Left cardiac atrium (tissue), 4 donors: ENCODE results near the gene DENND4A. TPM values are rescaled to one million over a fixed set of nuclear protein-coding genes. Genes with fewer than 3 reads are reported as not detected.

ENCODE experiments used
- ATAC-seq, 2 donors: fragments of 200-7000 bp; cut with Tn5 transposase; one replicate each; pipeline ENCODE4 v1.9.1; 2020; ENCODE audit warnings: mild to moderate bottlenecking in 2 of 2, moderate library complexity in 2 of 2
- DNase-seq: peaks from one replicate; pipeline ENCODE4 v3.0.0-alpha.2; 2020
- intact Hi-C, 2 donors: fragments of 100-400 bp; cut with DNase I; formaldehyde crosslinking; loops; one replicate each; pipeline versions ENCODE4 v1.14.1 to v1.15.1; 2022 to 2023
- long read RNA-seq: library from polyadenylated mRNA; unstranded; transcript quantifications from one replicate; pipeline ENCODE4 v2.0.0, GENCODE V29; 2021
- total RNA-seq, 2 donors: library from RNA; stranded (reverse); fragmentation: NEBNext Ultra II Directional; extraction: Animal tissue kit (Norgen Biotek cat#: 25700); gene quantifications; one replicate each; pipeline ENCODE4 v1.2.1, GENCODE V29; 2021
- donor health status: DM: no; HTN: yes; CAD: no.
- donor health status: DM: no; HTN: yes; CAD: no; lungs with severe emphysema.
- donor health status: DM: yes; HTN: yes; CAD: no.
- donor health status: Dilated cardiomyopathy.

The DENND4A gene
- 10 to 100 TPM; 18.1 to 22.9 TPM for total RNA-seq
- long read RNA-seq, partial matches to known transcripts, result 3 of 4 reads
- long read RNA-seq, other reads (novel, unspliced or antisense), result 1 of 4 reads

GRCh38 chr15:65792138-65792987, at the start of gene DENND4A:
Gene DENND4A, minus strand, starts transcription at chr15:65792293. Its CDS starts 35,843 bp downstream, at chr15:65756450.
- ATAC-seq (peak; percentile 97), DNase-seq (peak; percentile 98)
- intact Hi-C loops, result no loop called here

- ATAC-seq (peak; percentile 57 to 62), DNase-seq (peak; percentile 41)
- intact Hi-C loops, result no loop called here
Measured at GRCh38 chr15:65841121-65841930, 49.2 kb upstream of the DENND4A start.

- ATAC-seq (no peak), DNase-seq (no peak)
- intact Hi-C loops, result no loop called here
Measured at GRCh38 chr15:65839985-65840384, 47.9 kb upstream of the DENND4A start.

GRCh38 chr15:65839354-65839901, 47.3 kb upstream of the DENND4A start:
- no peak for DNase-seq
- intact Hi-C loops, result no loop called here
- no peak for ATAC-seq

- ATAC-seq (peak in 1 of 2 donors; percentile 33), DNase-seq (no peak)
- intact Hi-C loops, result no loop called here
Measured at GRCh38 chr15:65837301-65838294, 45.5 kb upstream of the DENND4A start.

- ATAC-seq (no peak), DNase-seq (no peak)
- intact Hi-C loops, result no loop called here
Measured at GRCh38 chr15:65836665-65837064, 44.6 kb upstream of the DENND4A start.

- intact Hi-C loops, result no loop called here
- DNase-seq (no peak), ATAC-seq (no peak)
Measured at GRCh38 chr15:65835447-65835846, 43.4 kb upstream of the DENND4A start.

- no peak for ATAC-seq
- intact Hi-C loops, result no loop called here
Measured at GRCh38 chr15:65834603-65835282, 42.6 kb upstream of the DENND4A start.

GRCh38 chr15:65833501-65834205, 41.6 kb upstream of the DENND4A start:
- intact Hi-C loops, result no loop called here
- peak; percentile 32 for DNase-seq
- ATAC-seq, result peak in 1 of 2 donors; percentile 12

More at GRCh38 chr15:65834603-65835282, 42.6 kb upstream of the DENND4A start:
- DNase-seq, result no peak

GRCh38 chr15:65832549-65833364, 40.7 kb upstream of the DENND4A start:
- intact Hi-C loops, result no loop called here
- DNase-seq (peak; percentile 91), ATAC-seq (peak; percentile 91 to 94)

GRCh38 chr15:65829130-65829764, 37.2 kb upstream of the DENND4A start:
- intact Hi-C loops, result no loop called here
- DNase-seq, result no peak
- ATAC-seq, result no peak

- DNase-seq (no peak), ATAC-seq (no peak)
- intact Hi-C loops, result no loop called here
Measured at GRCh38 chr15:65828585-65828984, 36.5 kb upstream of the DENND4A start.

- intact Hi-C loops, result no loop called here
Measured at GRCh38 chr15:65827065-65827464, 35.0 kb upstream of the DENND4A start.

GRCh38 chr15:65824941-65825544, 33.0 kb upstream of the DENND4A start:
- peak; percentile 40 for DNase-seq
- intact Hi-C loops, result no loop called here
- peak in 1 of 2 donors; percentile 76 for ATAC-seq

More at GRCh38 chr15:65827065-65827464, 35.0 kb upstream of the DENND4A start:
- DNase-seq, result no peak
- ATAC-seq, result no peak

GRCh38 chr15:65824031-65824743, 32.1 kb upstream of the DENND4A start:
- ATAC-seq (peak; percentile 86 to 91), DNase-seq (peak; percentile 56)
- intact Hi-C loops, result no loop called here
